Brain microvascular endothelial cell (primary cell): Measurements from ENCODE around the gene NANOS1.
A peak's percentile ranks its signal among the peaks of the same experiment; 100 is the strongest.

ENCODE experiments used
- DNase-seq: peaks from one replicate; pipeline ENCODE4 v3.0.0-alpha.2; 2020
- H3K27ac ChIP-seq: fragments of 250-450 bp; sonication (Bioruptor Pico); 2 replicates; pipeline ENCODE4 v1.5.1; 2020; ENCODE audit warnings: mild to moderate bottlenecking, moderate library complexity
- H3K27me3 ChIP-seq: fragments of 250-450 bp; sonication (Bioruptor Pico); replicated peaks from 2 replicates; pipeline ENCODE4 v1.5.1; 2020; ENCODE audit warnings: mild to moderate bottlenecking
- H3K36me3 ChIP-seq: fragments of 250-450 bp; sonication (Bioruptor Pico); replicated peaks from 2 replicates; pipeline ENCODE4 v1.5.1; 2020; ENCODE audit warnings: mild to moderate bottlenecking
- H3K4me3 ChIP-seq: 2 replicates; pipeline ENCODE4 v1.5.1; 2011; ENCODE audit warnings: low read depth, mild to moderate bottlenecking, control low read depth, low read length, moderate library complexity
- in situ Hi-C: cut with HindIII; loops from 2 replicates; pipeline ENCODE4 v1.10.0; 2017; ENCODE audit warnings: low sequenced_read_pairs, low pct_ligation_motif_present
- TF ChIP-seq, protein P1 (sequence below): IDR thresholded peaks from 2 replicates; pipeline ENCODE4 v1.5.1; 2011; ENCODE audit warnings: low read depth, mild to moderate bottlenecking, moderate library complexity, low read length, control low read depth, inconsistent platforms; ENCODE audit errors: missing control alignments

The NANOS1 gene

DNA sequence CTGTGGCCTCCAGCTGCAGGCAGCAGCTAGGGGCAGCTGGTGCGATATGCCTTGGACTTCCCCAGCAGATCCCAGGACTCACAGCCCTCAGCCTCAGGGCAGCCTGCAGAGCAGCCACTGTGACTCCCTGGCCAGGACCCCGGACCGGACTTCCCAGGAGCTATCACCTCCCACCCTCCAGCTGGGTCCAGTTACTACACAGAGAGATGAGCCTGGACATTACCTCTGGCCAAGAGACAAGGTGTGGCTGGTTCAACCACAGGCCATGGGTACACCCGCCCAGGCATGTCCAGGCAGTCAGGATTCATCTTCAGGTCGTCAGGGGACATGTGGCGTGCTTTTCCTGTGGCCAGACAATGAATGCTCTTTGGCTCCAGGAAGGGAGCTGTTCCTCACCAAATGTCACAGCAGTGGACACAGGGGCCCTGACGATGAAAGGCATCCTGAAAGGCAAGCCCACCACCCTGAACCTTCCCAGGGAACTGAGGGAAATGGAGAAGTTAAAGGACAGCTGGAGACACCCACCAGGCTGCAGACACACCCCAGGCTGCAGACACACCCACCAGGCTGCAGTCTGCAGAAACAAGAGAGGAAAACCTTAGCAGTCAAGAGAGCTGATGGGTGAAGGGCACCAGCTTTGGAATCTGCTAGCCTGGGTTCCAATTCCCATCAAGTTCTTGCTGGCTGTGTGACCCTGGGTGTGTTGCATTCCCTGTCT lies 25.8 kb upstream of the NANOS1 start:
- Histone ChIP-seq H3K27ac (no peak overlapping the region), H3K36me3 (no peaks in the 10 kb centered on the region), H3K27me3 (no peaks in the 10 kb centered on the region), H3K4me3 (no peak overlapping the region)
- in situ Hi-C loops: no loop called here
- TF ChIP-seq, protein P1, sequence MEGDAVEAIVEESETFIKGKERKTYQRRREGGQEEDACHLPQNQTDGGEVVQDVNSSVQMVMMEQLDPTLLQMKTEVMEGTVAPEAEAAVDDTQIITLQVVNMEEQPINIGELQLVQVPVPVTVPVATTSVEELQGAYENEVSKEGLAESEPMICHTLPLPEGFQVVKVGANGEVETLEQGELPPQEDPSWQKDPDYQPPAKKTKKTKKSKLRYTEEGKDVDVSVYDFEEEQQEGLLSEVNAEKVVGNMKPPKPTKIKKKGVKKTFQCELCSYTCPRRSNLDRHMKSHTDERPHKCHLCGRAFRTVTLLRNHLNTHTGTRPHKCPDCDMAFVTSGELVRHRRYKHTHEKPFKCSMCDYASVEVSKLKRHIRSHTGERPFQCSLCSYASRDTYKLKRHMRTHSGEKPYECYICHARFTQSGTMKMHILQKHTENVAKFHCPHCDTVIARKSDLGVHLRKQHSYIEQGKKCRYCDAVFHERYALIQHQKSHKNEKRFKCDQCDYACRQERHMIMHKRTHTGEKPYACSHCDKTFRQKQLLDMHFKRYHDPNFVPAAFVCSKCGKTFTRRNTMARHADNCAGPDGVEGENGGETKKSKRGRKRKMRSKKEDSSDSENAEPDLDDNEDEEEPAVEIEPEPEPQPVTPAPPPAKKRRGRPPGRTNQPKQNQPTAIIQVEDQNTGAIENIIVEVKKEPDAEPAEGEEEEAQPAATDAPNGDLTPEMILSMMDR: no peak
- DNase-seq: no peak

DNA sequence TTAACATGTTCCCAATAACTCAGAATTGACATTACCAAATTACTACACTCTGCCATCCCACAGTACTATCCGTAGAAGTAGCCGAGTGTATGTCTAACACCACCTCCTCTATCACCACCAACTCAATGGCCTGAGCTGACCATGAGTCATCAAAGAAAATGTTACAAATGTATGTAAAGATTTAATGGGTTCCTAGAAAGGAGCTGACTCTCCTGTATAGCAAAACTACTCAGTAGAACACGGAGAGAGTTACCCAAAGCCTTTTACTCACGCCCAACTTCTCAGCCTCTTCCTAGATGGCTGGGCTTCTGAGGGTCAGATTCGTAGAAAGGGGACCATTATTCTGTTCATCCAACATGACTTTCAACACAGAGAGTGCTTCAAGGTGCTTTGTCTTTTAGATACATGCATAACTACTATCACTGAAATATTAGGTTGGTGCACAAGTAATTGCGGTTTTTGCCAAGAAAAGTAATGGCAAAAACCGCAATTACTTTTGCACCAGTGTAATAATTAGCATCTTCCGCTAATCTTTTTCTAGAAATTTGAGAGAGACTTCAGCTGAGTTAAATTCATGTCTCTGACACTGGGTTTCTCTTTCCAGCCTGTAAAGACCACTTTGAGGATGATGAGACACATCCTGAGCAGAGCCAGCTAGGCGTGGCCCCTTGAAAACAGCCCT lies 24.0 kb upstream of the NANOS1 start:
- Histone ChIP-seq H3K4me3 (no peak overlapping the region), H3K36me3 (no peaks in the 10 kb centered on the region), H3K27ac (no peak overlapping the region), H3K27me3 (no peaks in the 10 kb centered on the region)
- TF ChIP-seq, protein P1: no peak
- peak; percentile 45 for DNase-seq
- in situ Hi-C loops: no loop called here

DNA sequence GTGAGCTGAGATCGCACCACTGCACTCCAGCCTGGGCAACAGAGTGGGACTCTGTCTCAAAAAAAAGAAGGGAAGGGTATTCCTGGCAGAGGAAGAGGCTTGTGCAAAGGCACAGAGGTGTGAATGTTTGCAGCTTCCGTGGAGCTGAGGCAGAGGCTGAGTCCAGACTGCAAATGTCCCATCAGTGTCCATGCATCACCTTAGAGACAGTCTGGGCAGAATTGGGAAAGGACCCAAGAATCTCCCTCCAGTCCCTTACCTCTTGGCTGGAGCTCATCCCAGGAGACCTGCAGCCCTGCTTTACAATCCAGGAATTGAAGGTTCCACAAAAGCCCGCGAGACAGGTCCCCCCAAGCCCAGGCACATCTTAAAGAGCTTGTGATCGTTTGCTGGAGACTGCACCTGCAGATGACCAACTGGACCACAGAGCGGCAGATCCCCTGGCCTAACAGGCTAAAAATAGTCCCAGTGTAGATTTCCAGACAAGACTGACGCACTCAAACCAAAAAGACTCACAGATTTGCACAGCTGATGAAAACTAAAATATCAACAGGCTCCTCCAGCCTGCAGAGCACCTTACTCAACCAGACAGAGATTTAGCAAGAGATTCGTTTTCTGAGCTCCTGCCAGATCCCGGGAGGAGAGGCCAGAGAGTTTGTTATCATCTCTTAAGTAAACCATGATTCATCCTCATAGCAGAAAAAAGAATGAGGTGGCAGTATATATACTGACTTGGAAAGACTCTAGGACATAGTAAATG lies 22.9 kb upstream of the NANOS1 start:
- in situ Hi-C loops: no loop called here
- TF ChIP-seq, protein P1: peak; percentile 36
- DNase-seq: peak; percentile 99
- H3K27ac ChIP-seq: peak overlapping the region; percentile 14
- no peak overlapping the region for H3K4me3 ChIP-seq
- no peaks in the 10 kb centered on the region for H3K27me3 ChIP-seq
- no peaks in the 10 kb centered on the region for H3K36me3 ChIP-seq

DNA sequence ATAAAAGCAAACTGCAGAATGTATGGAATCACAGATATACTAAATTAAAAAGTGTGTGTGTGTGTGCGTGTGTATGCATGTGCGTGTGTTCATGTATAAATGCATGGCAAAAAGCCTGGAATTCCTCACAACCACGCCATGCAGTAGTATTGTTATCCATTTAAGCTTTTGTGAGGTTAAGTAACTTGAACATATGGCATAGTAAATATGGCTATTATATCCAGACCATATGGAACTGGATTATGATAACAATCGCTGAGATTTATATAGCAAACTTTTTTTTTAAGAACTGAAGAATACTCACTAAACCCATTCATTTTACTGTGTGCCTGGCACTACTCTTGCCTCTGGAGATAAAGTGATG lies 22.3 kb upstream of the NANOS1 start:
- in situ Hi-C loops: no loop called here
- no peaks in the 10 kb centered on the region for H3K27me3 ChIP-seq
- no peaks in the 10 kb centered on the region for H3K36me3 ChIP-seq
- no peak for DNase-seq
- H3K27ac ChIP-seq: no peak overlapping the region
- H3K4me3 ChIP-seq: no peak overlapping the region
- TF ChIP-seq, protein P1: no peak

DNA sequence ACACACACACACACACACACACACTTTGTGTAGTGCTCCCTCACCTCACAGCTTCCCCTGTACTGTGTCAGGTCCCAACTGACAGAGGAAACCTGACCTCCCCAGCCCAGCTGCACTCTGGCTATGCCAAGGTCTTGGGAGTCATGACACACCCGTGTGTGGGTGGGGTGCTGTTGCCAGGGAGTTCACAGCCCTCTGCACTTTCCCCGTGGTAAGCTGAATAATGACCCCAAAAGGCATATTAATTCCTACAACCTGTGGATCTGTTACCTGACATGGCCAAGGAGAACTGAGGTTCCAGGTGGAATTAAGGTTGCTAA lies 8.9 kb upstream of the NANOS1 start:
- in situ Hi-C loops: no loop called here
- TF ChIP-seq, protein P1: no peak
- H3K4me3 ChIP-seq: no peak overlapping the region
- no peak overlapping the region for H3K27ac ChIP-seq
- no peaks in the 10 kb centered on the region for H3K27me3 ChIP-seq
- no peaks in the 10 kb centered on the region for H3K36me3 ChIP-seq
- DNase-seq: no peak
